Lower leg skin (tissue), 3 donors: Measurements from ENCODE around the gene GPX1.

ENCODE experiments used
- CTCF ChIP-seq, 3 donors: fragments of 450-650 bp; IDR thresholded peaks; one replicate each; pipeline ENCODE4 v1.5.1; 2016; ENCODE audit warnings: antibody characterized with exemption in 3 of 3, mild to moderate bottlenecking in 3 of 3, moderate library complexity in 2 of 3
- POLR2A ChIP-seq, 2 donors: fragments of 450-650 bp; IDR thresholded peaks; one replicate each; pipeline ENCODE4 v1.6.1; 2016 to 2017; ENCODE audit warnings: antibody characterized with exemption in 2 of 2, mild to moderate bottlenecking in 1 of 2, moderate library complexity in 1 of 2

GRCh38 chr3:49397470-49397869 lies 39.3 kb upstream of the GPX1 start:
- no peak for TF ChIP-seq CTCF (IDR thresholded peaks at IDR 0.05)
- no peak for TF ChIP-seq POLR2A (IDR thresholded peaks at IDR 0.05)
